Measurements from ENCODE around the gene TLL2.

DNA sequence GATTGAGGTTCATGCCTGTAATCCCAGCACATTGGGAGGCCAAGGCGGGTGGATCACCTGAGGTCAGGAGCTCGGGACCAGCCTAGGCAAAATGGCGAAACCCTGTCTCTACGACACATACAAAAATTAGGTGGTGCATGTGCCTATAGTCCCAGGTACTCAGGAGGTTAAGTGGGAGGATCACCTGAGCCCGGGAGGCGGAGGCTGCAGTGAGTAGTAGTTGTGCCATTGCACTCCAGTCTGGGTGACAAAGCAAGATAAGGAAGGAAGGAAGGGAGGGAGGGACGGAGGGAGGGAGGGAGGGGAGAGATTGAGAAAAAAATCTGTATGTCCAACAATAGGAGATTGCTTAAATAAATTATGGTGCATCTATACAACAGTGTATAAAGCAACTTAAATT is 13.2 kb downstream of the TLL2 start:
- TF ChIP-seq EZH2 (IDR thresholded peaks at IDR 0.05) = no peak
- TF ChIP-seq POLR2AphosphoS5 (IDR thresholded peaks at IDR 0.05; ENCODE audit: borderline replicate concordance, low read depth, low read length) = no peak
- no peak for TF ChIP-seq FOXP2 (optimal IDR thresholded peaks at IDR 0.05; ENCODE audit: control extremely low read depth, extremely low read length, insufficient read depth)
